Mucosa of gallbladder (tissue), 1 donor: ENCODE measurements around the gene OR8B4. TPM values are rescaled to one million over a fixed set of nuclear protein-coding genes. Genes with fewer than 3 reads are reported as not detected.
"Not testable (repeated sequence)": the region's sequence is repeated elsewhere in the genome, so short reads cannot be mapped to it uniquely, and the experiment has no call there.

ENCODE experiments used
- DNase-seq: peaks from one replicate; pipeline ENCODE4 v3.0.0-alpha.2; 2020; ENCODE audit warnings: low spot score
- total RNA-seq: library from RNA; stranded (reverse); gene quantifications from one replicate; pipeline ENCODE4 v1.2.1, GENCODE V29; 2021
- donor health status: DM: no; HTN: no; CAD: no.

Gene OR8B4, protein sequence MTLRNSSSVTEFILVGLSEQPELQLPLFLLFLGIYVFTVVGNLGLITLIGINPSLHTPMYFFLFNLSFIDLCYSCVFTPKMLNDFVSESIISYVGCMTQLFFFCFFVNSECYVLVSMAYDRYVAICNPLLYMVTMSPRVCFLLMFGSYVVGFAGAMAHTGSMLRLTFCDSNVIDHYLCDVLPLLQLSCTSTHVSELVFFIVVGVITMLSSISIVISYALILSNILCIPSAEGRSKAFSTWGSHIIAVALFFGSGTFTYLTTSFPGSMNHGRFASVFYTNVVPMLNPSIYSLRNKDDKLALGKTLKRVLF
- total RNA-seq, result not detected

DNA sequence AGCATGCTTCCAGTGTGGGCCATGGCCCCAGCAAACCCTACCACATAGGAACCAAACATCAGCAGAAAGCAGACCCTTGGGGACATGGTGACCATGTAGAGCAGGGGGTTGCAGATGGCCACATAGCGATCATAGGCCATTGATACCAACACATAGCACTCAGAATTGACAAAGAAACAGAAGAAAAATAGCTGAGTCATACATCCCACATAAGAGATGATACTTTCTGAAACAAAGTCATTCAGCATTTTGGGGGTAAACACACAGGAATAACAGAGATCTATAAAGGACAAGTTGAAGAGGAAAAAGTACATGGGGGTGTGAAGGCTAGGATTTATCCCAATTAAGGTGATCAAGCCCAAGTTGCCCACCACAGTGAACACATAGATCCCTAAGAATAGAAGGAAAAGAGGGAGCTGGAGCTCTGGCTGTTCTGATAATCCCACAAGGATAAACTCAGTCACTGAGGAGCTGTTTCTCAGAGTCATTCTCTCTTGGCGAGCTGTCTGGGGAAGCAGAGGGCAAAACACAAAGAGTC is at the start of gene OR8B4:
TSS of gene OR8B4 (minus strand) at position 488 of the 538 bp plus-strand sequence. CDS start at position 488, 0 bp downstream.
- DNase-seq, result no peak

DNA sequence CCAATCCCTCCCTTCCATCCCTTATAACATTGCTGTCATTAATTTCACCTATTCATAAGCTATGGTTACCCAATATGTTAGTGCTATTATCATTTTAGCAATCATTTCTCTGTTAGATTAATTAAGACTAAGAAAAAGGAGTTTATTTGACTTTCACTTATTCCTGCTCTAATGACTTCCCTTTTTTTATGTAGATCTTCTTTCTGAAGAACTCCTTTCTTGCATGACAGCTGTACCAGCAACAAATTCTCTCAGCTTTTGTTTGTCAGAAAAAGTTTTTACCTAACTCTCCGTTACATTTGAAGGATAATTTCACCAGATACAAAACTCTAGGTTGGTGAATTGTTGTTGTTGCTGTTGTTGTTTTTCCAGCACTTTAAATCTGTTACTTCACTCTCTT is 49.4 kb upstream of the OR8B4 start:
- no peak for DNase-seq

DNA sequence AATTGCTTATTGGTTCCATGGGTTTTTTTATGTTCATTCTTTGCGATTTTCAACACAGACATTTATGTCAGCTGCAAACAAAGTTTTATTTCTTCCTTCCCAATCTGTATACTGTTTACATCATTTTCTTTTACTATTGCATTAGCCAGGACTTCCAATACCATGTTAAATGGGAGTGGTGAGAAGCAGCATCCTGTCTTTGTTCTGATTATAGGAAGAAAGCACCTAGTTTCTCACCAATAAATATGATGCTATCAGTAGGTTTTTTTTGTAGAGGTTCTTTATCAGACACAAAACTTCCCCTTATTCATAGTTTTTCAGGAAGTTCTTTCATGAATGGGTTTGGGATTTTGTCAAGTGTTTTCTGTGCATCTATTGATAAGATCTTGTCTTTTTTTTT is 48.8 kb upstream of the OR8B4 start:
- DNase-seq, result no peak

DNA sequence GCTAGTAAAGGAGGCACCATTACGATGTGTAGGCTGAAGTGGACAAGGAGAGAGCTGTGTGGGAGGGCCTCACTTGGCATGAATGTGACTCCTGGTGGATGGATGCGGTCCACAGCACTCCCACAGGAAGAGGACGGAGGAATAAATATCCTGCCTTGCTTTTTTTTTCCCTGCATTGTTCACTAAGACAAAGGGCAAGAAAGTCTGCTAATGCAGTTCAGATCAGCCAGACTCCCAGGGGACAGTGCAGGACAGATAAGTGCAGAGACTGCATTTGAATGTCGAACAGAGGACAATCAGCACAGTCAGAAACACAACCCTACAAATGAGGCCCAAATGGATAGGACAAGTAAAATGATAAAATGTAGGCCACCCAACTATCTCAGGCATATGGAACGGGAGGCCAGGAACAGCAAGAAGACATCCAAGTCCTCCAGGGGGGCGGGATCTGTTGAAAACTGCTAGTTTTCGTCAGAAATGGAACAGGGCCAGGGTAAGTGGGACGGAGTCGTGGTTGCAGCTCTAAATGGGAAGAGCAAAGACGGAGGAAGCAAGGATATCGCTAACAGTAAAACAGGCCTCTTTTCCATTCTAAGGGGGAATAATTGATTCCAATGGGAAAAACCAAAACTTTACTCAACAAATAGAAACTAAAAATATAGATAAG is 46.0 kb upstream of the OR8B4 start:
- DNase-seq, result no peak

DNA sequence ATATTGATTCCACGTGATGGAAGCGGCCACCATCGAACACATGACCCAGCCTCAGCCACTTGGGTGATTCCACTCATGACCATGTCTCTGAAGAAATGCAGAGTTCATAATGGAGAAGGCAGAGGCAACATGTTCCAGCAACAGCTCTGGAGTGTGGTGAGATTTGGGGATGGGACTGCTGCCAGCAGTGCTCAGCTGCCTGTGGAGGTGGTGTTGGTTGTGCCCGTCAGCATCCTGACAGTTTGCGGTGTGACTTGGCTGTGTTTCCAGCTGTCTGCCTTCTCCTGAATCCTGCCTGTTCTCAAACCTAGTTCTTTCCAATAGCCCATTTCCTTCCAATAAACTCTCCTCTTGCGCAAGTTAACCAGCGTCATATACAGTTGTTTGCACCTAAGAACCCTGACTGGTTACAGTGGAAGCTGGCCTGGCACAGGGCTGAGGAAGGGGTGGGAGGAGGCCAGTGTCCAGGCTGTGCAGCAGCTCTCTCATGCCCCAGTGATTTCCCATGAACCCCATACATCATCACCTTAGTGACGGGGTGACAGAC is 42.8 kb upstream of the OR8B4 start:
- DNase-seq, result no peak

DNA sequence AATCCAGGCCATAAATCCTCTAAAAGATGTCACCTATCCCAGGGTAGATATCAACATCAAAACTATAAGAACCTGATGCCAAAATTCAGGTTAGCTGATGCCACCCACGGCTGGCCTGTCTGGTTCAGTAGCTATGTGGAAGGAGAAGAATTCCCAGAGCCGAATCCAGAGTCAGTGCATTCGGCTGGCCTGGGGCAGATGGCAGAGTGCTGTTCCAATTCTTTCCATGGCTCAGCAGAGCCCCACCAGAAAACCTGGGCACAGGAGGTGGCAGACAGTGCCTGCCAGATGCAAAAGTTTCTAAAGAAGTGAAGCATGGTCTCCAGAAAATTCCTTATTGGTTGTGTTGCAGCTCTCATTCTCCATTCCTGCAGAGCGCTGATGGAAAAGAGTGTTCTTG is 40.7 kb upstream of the OR8B4 start:
- DNase-seq, result no peak

DNA sequence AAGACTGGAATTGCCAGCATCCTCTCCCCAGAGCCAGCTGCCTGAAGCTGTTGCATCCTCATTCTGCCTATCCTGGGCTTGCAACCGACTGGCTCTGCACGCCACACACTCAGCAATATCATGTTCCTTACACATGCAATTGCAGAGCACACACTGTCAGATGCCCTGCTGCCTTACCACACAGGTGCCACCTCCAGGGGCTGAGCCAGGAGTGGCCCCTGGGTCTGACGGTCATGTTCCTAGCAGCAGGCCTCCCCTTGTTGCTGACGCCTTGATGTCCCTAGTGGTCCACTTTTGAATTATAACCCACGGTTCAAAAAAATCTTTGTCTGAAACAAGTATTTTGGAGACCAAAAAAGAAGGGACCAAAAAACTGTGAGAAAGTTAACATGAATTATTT is 39.3 kb upstream of the OR8B4 start:
- no peak for DNase-seq

DNA sequence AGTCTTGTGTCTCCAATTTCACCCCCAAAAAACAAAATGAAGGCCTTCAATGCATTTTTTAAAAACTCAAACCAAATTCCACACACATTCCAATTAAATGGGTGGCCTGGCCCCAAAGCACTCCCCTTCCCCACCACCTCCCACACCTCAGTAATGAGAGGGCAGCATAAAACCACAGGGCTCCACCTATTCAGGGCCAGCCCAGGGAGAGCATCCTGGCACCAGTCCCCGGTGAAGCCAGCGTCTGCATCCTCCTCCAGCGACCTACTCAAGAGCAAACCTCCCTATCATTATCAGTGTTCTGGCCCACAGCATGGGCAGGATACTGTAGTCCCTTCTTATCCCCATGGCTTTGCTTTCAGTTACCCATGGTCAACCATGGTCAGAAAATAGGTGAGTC is 38.7 kb upstream of the OR8B4 start:
- DNase-seq, result no peak

DNA sequence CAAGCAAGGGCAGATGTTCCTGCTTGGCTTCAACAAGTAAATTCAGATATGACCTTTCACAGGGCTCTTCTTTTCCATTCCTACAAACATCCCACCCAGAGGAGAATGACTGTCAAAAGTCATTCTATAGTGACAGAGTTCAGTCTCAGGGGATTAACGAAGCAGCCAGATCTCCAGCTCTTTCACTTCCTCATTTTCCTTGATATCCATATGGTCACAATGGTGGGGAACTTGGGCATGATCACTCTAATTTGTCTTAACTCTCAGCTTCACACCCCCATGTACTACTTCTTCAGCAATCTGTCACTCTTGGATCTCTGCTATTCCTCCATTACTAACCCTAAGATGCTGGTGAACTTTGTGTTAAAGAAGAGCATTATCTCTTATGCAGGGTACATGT is 35.8 kb upstream of the OR8B4 start:
- DNase-seq, result no peak

DNA sequence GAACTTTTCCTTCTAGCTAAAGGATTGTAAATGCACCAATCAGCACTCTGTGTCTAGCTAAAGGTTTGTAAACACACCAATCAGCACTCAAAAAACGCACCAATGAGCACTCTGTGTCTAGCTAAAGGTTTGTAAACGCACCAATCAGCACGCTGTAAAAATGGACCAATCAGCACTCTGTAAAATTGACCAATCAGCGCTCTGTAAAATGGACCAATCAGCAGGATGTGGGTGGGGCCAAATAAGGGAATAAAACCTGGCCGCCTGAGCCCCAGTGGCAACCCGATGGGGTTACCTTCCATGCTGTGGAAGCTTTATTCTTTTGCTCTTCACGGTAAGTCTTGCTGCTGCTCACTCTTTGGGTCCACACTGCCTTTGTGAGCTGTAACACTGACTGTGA is 34.7 kb upstream of the OR8B4 start:
- DNase-seq, result not testable (repeated sequence)

DNA sequence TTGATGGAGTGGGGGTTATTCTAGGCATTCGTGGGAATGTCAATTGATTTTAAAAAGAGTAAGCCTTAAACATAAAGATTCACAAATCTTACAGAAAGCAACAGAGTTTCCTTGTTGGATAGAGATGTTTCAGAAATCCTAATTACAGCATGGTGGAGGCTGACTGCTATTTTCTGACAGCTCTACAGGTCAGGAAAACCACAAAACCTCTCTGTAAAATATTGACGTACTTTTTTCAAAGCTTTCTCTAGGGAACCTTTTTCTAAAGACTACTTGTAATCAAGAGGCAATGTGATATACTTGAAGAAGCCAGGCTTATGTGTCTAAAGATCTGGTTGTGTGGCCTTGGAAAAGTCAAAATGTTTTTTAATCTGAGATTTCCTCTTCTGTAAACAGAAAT is 29.9 kb upstream of the OR8B4 start:
- DNase-seq, result no peak

DNA sequence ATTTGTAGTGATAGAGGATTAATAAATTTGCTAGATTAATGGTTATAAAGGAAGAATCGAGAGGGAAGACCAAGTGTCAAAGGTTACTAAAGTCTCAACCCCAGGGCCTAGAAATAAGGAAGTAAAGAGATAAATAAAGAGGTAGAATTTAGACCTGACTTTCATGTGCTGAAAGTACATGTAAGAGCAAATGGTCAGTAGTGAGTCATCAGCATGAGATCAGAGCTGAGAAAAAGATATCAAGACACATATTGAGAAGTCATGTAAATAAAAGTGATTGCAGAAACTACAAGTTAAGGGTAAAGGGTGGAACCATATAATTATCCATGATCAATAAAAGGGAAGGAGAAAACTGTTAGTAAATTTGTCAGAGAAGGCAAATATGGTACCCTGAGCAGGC is 22.2 kb upstream of the OR8B4 start:
- no peak for DNase-seq

DNA sequence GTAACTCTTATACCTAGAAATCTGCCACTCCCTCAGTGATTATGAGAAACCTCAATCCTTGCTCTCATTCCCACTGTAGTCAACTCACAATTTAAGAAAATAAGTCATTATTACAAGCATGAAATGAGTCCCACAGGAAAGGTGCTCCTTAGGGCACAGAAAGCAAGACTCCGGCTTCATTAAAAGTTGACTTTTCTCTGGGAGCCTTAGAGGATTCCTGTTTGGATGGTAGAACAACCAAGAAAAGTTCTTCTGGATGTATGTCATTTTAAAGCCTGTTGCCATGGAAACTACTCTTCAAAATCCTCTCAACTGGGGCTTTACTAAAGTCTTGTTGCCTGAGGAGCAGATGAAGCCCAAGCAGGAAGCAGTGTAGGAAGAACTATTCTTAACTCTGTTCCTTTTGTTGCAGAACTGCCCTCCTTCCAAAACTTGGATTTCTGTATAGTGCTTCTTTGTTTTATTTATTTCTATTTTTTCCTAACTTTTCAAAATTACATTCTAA is 21.0 kb upstream of the OR8B4 start, which contains the start of gene OR8B8:
TSS of gene OR8B8 (minus strand) at position 51 of the 505 bp plus-strand sequence. CDS start 4,611 bp downstream, outside the sequence.
- no peak for DNase-seq

DNA sequence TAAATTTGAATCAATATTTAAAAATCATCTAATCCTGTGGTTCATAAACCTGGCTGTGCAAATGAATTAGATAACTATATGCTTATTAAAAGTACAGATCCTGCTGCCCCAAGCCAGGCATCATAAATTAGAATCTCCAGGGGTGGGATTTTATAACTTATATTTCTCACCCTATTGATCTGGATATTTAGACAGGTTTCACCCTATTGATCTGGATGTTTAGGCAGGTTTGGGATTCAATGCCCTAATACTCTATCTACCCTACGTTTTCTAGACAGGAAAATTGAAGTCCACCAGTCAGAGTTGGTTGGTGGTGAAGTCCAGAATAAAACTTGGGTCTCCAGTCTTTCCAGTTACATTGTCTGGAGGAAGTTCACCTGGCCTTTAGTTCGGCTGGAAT is 18.2 kb upstream of the OR8B4 start:
- DNase-seq, result no peak

DNA sequence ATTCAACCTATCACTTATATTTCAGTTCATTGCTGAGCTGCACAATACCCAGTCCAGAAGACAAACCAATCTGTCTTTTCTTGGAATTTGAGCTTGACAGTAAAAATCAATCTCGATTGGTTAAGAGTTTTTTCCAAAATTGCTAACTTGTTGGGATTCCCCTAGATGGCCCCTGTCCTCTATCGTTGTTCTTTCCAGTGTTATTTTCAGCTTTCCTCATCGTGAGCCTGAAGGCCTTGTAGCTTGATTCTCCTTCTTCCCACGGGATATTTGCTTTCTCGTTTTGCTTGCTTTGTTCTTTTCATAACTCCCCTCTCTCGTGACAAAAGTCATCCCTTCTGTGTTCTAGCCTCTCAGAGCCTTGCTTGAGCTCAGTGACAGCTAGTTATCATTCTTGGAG is 17.8 kb upstream of the OR8B4 start:
- no peak for DNase-seq

DNA sequence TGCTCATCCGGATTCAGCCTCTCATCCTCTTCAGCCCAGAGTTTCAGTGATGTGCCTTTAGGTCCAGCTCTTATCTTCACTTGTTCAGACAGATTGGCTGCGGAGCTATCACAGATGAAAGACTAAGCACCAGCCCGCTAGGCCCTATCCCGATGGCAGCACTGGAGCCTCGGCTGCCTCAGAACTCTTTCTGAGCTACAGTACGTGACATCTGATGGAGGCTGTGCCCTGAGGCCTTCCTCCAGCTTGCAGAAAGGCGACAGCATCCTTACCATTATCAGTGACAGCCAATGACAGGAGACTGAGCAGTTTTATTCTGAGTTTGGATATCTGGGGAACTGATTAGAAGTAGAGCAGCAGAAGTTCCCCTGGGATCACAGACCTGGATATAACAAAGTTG is 16.8 kb upstream of the OR8B4 start:
- no peak for DNase-seq

DNA sequence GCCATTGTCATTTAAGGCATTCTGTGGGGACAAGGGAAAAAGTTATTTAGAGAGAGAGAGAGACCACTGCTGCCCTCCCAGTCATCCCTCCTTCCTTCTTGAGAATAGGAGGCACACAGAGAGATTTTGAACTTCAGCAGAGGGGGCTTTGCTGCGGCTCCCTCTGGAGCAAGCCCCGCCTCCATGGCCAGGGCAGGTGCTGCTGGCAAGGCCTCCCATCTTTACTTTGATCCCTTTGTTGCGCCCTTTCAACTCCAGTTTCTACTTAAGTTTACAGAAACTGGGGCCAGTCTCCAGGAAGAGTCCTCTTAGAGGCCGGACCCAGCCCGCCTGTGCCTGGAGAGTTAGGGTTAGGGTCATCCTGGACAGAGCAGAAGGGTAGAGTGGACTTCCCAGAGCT is 16.4 kb upstream of the OR8B4 start:
- no peak for DNase-seq

DNA sequence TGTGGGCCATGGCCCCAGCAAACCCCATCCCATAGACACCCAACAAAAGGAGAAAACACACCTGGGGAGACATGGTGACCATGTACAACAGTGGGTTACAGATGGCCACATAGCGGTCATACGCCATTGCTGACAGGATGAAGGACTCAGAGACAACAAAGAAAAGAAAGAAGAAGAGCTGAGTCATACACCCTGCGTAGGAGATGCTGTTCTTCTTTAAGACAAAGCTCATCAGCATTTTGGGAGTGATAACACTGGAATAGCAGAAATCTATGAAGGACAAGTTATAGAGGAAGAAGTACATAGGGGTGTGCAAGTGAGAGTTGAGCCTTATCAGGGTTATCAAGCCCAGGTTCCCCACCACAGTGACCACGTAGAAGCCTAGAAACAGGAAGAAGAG is 15.9 kb upstream of the OR8B4 start:
- no peak for DNase-seq

DNA sequence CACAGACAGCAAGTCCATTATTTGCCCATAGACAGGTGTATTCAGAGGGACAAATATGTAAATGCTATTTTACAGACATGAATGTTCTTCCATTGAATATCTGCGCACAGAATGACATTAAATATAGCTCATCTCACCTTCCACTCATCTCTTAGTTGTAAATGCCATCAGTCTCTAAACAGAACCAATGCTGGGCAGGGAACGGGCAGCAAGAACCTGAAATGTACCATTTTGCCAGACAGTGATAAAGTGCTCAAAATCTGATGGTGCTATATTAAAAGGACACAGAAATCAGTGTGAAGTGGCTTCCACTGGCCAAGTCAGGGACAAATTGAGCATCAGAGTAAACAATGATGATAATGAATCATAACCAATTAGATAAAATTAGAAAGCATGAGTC is 10.0 kb upstream of the OR8B4 start:
- no peak for DNase-seq

DNA sequence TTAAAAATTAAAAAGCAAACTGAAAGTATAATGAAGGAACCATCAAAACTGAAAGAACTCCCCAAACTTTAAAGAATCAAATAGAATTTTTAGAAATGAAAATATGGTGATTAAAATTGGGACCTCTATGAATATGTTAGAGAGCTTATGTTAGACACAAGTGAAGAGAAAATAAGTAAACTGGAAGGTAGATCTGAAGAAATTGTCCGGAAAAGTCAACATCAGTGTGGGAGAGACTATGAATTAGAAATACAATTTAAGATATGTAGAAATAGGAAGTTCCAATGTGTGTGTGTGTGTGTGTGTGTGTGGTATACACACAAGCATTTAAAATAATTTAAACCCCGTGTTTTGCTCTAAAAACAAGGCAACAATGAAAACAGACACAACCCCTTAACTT is 4.9 kb upstream of the OR8B4 start:
- no peak for DNase-seq

DNA sequence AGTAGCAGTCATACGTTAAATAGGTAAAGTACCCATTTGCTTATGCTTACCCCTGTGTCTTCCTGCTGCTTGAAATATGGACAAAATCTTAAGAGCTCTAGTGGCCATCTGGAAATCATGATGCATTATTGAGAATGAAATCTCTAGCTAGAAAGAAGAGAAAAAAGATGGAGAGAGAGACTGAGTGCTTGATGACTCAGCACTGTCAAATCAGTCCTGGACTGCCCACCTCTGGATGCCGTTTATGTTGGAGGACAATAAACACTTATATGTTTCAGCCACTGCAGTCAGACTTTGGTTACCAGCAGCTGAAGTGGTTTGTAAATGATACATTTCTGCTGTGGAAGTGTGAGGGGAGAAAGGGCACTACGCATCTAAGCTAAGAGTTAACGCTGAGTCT is 3.6 kb downstream of the OR8B4 start:
- no peak for DNase-seq

DNA sequence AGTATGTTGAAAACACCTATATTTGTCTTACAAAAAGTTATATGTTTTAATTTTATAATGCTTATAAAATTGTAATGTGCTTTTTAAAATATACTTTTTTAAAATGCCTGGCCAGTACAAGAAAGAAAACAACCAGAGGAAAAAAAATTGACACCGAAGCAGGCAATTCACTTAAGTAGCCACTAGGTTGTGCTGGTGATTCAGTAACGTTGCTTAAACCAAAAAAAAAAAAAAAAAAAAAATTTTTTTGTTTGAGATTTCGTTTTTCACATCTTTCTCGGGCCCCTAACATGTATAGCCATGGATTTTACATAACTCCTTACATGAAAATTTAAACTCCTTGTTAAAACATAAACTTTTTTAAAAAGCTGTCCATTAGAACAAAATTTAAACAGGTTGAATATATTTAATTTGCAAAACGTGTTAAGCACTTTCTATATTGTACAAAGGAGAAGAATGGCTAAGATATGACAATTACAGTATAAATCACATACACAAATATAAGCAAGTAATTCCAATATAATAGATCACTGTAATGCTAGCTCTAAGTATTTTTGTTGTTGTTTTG is 9.2 kb downstream of the OR8B4 start:
- no peak for DNase-seq

DNA sequence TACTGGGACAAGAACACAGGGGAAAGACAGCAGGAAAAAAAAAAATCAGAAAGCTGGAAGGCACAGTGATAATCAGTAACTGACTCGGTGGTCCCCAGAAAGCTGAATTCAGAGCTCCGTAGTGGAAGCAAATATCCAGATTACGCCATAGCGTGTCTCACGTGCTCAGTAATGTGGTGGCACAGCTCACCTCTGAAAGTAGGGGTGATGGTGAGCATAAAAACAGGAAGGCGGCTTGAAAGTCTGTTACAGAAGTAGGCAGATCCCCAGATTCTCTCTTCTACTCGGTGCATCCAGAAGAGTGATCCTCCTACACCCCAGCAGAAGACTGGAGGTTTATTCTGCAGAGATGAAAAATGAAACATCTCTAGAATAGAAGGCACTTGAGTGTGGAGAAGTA is 14.8 kb downstream of the OR8B4 start:
- no peak for DNase-seq
